ENCODE data around the gene CDK5RAP2. TPM values are rescaled to one million over a fixed set of nuclear protein-coding genes. Genes with fewer than 3 reads are reported as not detected.

The CDK5RAP2 gene
- total and polyA plus RNA-seq, 4 donors: 36.5 to 60.4 (median 47.4) TPM

DNA sequence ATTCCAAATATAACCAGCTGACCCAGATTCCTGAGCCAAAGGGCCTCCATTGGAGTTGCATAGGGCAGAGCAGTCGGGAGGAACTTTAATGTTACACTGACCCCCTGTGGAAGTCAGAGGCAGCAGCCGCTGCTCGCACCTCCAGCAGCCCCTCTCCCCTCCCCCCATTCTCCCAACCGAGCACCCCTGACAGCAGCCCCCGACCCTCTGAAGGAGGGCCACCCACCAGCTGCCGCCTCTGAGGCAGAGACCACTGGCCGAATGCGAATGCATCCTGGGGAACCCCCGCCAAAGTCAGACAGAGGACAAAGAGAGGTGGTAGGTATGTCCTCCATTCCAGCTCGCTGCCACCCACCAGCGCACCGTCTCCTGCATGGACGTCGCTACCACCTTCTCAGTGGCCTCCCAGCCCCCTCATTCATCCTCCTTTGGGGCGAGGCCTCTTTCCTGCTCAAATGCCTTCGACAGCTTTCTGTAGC, 231.0 kb downstream of the CDK5RAP2 start:
- no peaks in the 10 kb centered on the region for H3K36me3 ChIP-seq (ENCODE audit: control insufficient read depth, insufficient read depth, low read length)
- 21% methylated on average over 14 of the region's 16 CpGs for WGBS (ENCODE audit: insufficient coverage)
- no peaks in the 10 kb centered on the region for H3K27me3 ChIP-seq (ENCODE audit: control insufficient read depth, insufficient read depth, low read length)
- H3K4me3 ChIP-seq (ENCODE audit: low read depth, low read length): no peak overlapping the region
- peak; percentile 24 to 92 (median 40) for DNase-seq (ENCODE audit: low read depth in 4 of 6, low spot score in 6 of 6)
- peaks cover 14% of the 10 kb centered on the region for H3K4me1 ChIP-seq (ENCODE audit: control insufficient read depth, insufficient read depth, low read length)
- no peak overlapping the region for H3K27ac ChIP-seq (ENCODE audit: low read depth, low read length)
- no peaks in the 10 kb centered on the region for H3K9me3 ChIP-seq (ENCODE audit: control insufficient read depth, insufficient read depth, low read length)

- Histone ChIP-seq H3K36me3 (ENCODE audit: control insufficient read depth, insufficient read depth, low read length) (no peaks in the 10 kb centered on the region), H3K9me3 (ENCODE audit: control insufficient read depth, insufficient read depth, low read length) (no peaks in the 10 kb centered on the region), H3K4me3 (ENCODE audit: low read depth, low read length) (no peak overlapping the region), H3K4me1 (ENCODE audit: control insufficient read depth, insufficient read depth, low read length) (peaks cover 10% of the 10 kb centered on the region), H3K27me3 (ENCODE audit: control insufficient read depth, insufficient read depth, low read length) (no peaks in the 10 kb centered on the region), H3K27ac (ENCODE audit: low read depth, low read length) (no peak overlapping the region)
- 88% methylated on average over 1 of the region's 2 CpGs for WGBS (ENCODE audit: insufficient coverage)
- no peak for DNase-seq (ENCODE audit: low read depth in 4 of 6, low spot score in 6 of 6)
These were observed 234.6 kb downstream of the CDK5RAP2 start for GRCh38 chr9:120345379-120345778.

DNA sequence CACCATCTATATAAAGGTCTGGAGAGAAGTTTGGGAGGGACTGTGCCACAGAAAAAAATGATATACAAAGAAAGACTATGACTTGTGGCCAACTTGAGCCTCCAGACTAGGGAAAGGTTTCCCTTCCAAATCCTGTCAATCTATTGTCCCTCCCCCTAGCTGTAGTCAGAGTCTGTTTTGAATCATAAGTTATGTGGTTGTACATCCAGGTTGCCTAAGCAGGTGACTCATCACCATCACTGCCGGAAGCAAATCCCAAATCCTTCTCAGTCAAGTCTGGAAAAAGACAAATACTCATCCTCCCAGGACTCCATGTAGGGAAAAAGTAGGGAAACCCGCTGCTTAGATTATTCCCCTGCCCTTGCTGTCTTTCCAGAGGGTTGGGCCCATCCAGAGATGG, 235.7 kb downstream of the CDK5RAP2 start:
- no peak overlapping the region for H3K4me3 ChIP-seq (ENCODE audit: low read depth, low read length)
- DNase-seq (ENCODE audit: low read depth in 4 of 6, low spot score in 6 of 6): no peak
- WGBS (ENCODE audit: insufficient coverage): no CpG with 5 or more reads among the region's 2 CpGs
- peaks cover 7% of the 10 kb centered on the region for H3K4me1 ChIP-seq (ENCODE audit: control insufficient read depth, insufficient read depth, low read length)
- H3K36me3 ChIP-seq (ENCODE audit: control insufficient read depth, insufficient read depth, low read length): no peaks in the 10 kb centered on the region
- no peaks in the 10 kb centered on the region for H3K9me3 ChIP-seq (ENCODE audit: control insufficient read depth, insufficient read depth, low read length)
- H3K27ac ChIP-seq (ENCODE audit: low read depth, low read length): no peak overlapping the region
- H3K27me3 ChIP-seq (ENCODE audit: control insufficient read depth, insufficient read depth, low read length): no peaks in the 10 kb centered on the region

DNA sequence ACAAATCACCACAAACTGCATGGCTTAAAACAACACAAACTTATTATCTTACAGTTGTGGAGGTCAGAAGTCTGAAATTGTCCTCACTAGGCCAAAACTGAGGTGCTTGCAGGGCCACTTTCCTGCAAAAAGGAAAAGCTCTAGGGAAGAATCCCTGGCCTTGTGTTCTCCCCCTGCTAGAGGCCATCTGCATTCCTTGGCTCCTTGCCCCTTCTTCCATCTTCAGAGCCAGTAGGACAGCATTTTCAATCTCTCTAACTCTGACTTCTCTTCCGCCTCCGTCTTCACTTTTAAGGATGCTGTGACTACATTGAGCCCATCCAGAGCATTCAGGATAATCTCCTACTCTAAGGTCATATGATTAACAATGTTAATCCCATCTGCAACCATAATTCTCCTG, 236.6 kb downstream of the CDK5RAP2 start:
- H3K27ac ChIP-seq (ENCODE audit: low read depth, low read length): no peak overlapping the region
- no peak overlapping the region for H3K4me3 ChIP-seq (ENCODE audit: low read depth, low read length)
- 87% methylated on average over 2 of the region's 2 CpGs for WGBS (ENCODE audit: insufficient coverage)
- H3K27me3 ChIP-seq (ENCODE audit: control insufficient read depth, insufficient read depth, low read length): no peaks in the 10 kb centered on the region
- H3K36me3 ChIP-seq (ENCODE audit: control insufficient read depth, insufficient read depth, low read length): no peaks in the 10 kb centered on the region
- H3K4me1 ChIP-seq (ENCODE audit: control insufficient read depth, insufficient read depth, low read length): no peaks in the 10 kb centered on the region
- DNase-seq (ENCODE audit: low read depth in 4 of 6, low spot score in 6 of 6): peak in 1 of 6 donors; percentile 42
- no peaks in the 10 kb centered on the region for H3K9me3 ChIP-seq (ENCODE audit: control insufficient read depth, insufficient read depth, low read length)

Other genes starting within 250 kb of the CDK5RAP2 start
- gene MEGF9, start 134.3 kb upstream of the CDK5RAP2 start, total RNA-seq: 10 to 100 TPM; 29.0 to 61.0 TPM
- 10 to 100 TPM; 40.0 to 45.6 TPM for gene MEGF9, start 134.3 kb upstream of the CDK5RAP2 start, polyA plus RNA-seq (ENCODE audit: insufficient read length in 2 of 2)
- 10 to 100 TPM; 34.7 to 47.6 TPM for gene FBXW2, start 213.2 kb upstream of the CDK5RAP2 start, total RNA-seq
- 10 to 100 TPM; 48.4 to 50.0 TPM for gene FBXW2, start 213.2 kb upstream of the CDK5RAP2 start, polyA plus RNA-seq (ENCODE audit: insufficient read length in 2 of 2)